Osteocyte (in vitro differentiated cells): ENCODE measurements around the gene TSPAN5. TPM values are rescaled to one million over a fixed set of nuclear protein-coding genes. Genes with fewer than 3 reads are reported as not detected.

Experiments
- DNase-seq: peaks from one replicate; pipeline ENCODE4 v3.0.0; 2021; ENCODE audit warnings: mixed read lengths; ENCODE audit not compliant: unreplicated experiment; ENCODE audit errors: extremely low spot score
- H3K27ac Mint-ChIP-seq: one replicate; pipeline ENCODE4 v1.8.0; 2021; ENCODE audit warnings: mild to moderate bottlenecking, mixed read lengths; ENCODE audit not compliant: unreplicated experiment
- H3K27me3 Mint-ChIP-seq: one replicate; pipeline ENCODE4 v1.8.0; 2021; ENCODE audit warnings: mixed read lengths; ENCODE audit not compliant: unreplicated experiment
- H3K36me3 Mint-ChIP-seq: one replicate; pipeline ENCODE4 v1.8.0; 2021; ENCODE audit warnings: mixed read lengths; ENCODE audit not compliant: unreplicated experiment
- H3K4me1 Mint-ChIP-seq: one replicate; pipeline ENCODE4 v1.8.0; 2021; ENCODE audit warnings: mixed read lengths; ENCODE audit not compliant: unreplicated experiment
- H3K4me3 Mint-ChIP-seq: one replicate; pipeline ENCODE4 v1.8.0; 2021; ENCODE audit warnings: mild to moderate bottlenecking, moderate library complexity, mixed read lengths; ENCODE audit not compliant: unreplicated experiment
- H3K9me3 Mint-ChIP-seq: one replicate; pipeline ENCODE4 v1.8.0; 2021; ENCODE audit warnings: mixed read lengths; ENCODE audit not compliant: unreplicated experiment
- total RNA-seq: library from RNA; stranded (reverse); gene quantifications from 2 replicates; pipeline ENCODE4 v1.2.1, GENCODE V29; 2021
- TF ChIP-seq, protein P1 (sequence below): fragments of 200-600 bp; sonication (generic); IDR thresholded peaks from 2 replicates; pipeline ENCODE4 v1.5.0; 2021; ENCODE audit warnings: antibody characterized with exemption, mild to moderate bottlenecking, moderate library complexity

The TSPAN5 gene
- total RNA-seq, 1 donor from 2014 or later = 64.2 TPM

DNA sequence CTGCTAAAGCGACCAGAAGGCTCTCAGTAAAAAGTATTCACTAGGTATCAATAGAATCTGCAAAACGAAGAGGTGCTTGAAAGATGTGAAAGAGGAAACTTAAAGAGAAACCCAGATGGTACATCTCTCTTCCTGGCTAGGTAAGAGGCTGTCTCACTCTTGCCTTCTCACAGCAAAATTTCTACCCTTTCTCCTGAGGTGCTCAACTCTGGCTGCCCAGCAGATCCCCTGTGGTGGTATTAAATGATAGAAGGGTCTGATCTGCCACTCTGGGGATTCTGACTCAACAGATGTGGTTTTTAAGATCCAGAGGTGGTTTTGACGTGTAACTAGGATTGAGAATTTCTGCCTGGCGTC is 14.9 kb upstream of the TSPAN5 start:
- H3K9me3 Mint-ChIP-seq = no peaks in the 10 kb centered on the region
- DNase-seq = no peak
- TF ChIP-seq, protein P1, sequence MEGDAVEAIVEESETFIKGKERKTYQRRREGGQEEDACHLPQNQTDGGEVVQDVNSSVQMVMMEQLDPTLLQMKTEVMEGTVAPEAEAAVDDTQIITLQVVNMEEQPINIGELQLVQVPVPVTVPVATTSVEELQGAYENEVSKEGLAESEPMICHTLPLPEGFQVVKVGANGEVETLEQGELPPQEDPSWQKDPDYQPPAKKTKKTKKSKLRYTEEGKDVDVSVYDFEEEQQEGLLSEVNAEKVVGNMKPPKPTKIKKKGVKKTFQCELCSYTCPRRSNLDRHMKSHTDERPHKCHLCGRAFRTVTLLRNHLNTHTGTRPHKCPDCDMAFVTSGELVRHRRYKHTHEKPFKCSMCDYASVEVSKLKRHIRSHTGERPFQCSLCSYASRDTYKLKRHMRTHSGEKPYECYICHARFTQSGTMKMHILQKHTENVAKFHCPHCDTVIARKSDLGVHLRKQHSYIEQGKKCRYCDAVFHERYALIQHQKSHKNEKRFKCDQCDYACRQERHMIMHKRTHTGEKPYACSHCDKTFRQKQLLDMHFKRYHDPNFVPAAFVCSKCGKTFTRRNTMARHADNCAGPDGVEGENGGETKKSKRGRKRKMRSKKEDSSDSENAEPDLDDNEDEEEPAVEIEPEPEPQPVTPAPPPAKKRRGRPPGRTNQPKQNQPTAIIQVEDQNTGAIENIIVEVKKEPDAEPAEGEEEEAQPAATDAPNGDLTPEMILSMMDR = no peak
- no peak overlapping the region for H3K4me3 Mint-ChIP-seq
- no peaks in the 10 kb centered on the region for H3K36me3 Mint-ChIP-seq
- H3K4me1 Mint-ChIP-seq = peaks cover 3% of the 10 kb centered on the region
- H3K27ac Mint-ChIP-seq = no peak overlapping the region
- no peaks in the 10 kb centered on the region for H3K27me3 Mint-ChIP-seq

DNA sequence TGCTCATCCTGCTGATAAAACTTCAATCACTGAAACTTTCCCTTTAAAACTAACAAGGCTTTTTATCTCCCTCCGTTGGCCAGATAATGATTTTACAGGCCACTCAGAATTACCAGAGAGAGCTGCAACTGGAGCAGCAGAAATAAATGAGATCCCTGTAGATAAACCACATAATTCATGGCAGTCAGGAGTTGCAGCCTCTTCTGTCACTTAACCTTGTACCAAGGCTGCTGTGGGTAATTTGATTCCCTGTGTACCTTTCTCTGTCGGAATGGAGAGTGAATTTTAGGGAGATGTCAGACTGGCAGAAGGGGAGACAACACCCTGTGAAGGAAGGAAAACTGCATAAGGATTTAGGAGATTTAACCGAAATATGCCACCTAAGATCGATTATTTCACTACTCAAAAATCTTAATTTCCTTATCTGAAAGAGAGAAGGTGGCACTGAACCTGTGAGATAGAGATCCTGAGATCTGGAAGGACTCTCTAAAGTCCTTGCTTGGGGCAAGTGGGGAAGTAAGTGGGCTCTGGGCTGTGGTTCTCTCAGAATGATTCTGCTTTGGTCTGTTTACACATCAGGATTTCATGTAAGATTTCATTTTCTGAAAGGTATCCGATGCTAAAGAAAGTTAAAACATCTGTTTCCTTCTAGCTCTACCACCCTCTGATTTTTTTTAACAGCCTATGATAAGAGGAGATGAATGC is 14.3 kb upstream of the TSPAN5 start:
- no peak overlapping the region for H3K4me3 Mint-ChIP-seq
- H3K27ac Mint-ChIP-seq = no peak overlapping the region
- no peaks in the 10 kb centered on the region for H3K9me3 Mint-ChIP-seq
- peaks cover 3% of the 10 kb centered on the region for H3K4me1 Mint-ChIP-seq
- no peaks in the 10 kb centered on the region for H3K27me3 Mint-ChIP-seq
- no peaks in the 10 kb centered on the region for H3K36me3 Mint-ChIP-seq
- TF ChIP-seq, protein P1 = no peak
- DNase-seq = no peak

GRCh38 chr4:98671131-98671530 is 12.7 kb upstream of the TSPAN5 start:
- Mint-ChIP-seq H3K9me3 (no peaks in the 10 kb centered on the region), H3K27me3 (no peaks in the 10 kb centered on the region), H3K27ac (no peak overlapping the region), H3K4me1 (peaks cover 3% of the 10 kb centered on the region), H3K36me3 (no peaks in the 10 kb centered on the region), H3K4me3 (no peak overlapping the region)
- TF ChIP-seq, protein P1 = no peak
- DNase-seq = no peak

DNA sequence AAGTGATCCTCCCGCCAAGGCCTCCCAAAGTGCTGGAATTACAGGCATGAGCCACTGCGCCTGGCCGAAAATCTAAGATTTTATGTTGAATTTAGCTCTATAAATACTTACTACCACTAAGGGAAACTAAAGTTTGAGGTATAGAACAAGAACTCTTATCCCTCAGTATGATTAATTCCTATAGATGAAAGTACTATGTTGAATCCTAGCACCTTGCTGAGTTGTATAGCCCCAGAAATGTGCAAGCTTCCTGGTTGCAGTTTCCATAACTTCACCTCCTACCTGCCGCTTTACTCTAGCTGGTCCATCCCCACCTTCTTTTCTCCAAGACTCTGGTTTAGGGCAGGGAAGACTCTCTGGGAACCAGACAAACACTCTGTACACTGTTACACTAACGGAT is 11.8 kb upstream of the TSPAN5 start:
- Mint-ChIP-seq H3K27me3 (no peaks in the 10 kb centered on the region), H3K27ac (no peak overlapping the region), H3K36me3 (no peaks in the 10 kb centered on the region), H3K9me3 (no peaks in the 10 kb centered on the region), H3K4me1 (peaks cover 3% of the 10 kb centered on the region), H3K4me3 (no peak overlapping the region)
- no peak for DNase-seq
- TF ChIP-seq, protein P1 = no peak

- no peak for DNase-seq
- Mint-ChIP-seq H3K27me3 (no peaks in the 10 kb centered on the region), H3K36me3 (no peaks in the 10 kb centered on the region), H3K4me3 (no peak overlapping the region), H3K27ac (no peak overlapping the region), H3K4me1 (peaks cover 3% of the 10 kb centered on the region), H3K9me3 (no peaks in the 10 kb centered on the region)
- TF ChIP-seq, protein P1 = no peak
Measured at GRCh38 chr4:98669577-98669976, 11.2 kb upstream of the TSPAN5 start.
